Hippocampal formation (tissue), 2 donors: Measurements from ENCODE around the gene ZNF536.
"Not testable (repeated sequence)": the region's sequence is repeated elsewhere in the genome, so short reads cannot be mapped to it uniquely, and the experiment has no call there.

Experiments used
- DNase-seq, 2 donors: peaks; one replicate each; lab custom pipeline; 2025; lab: John Stamatoyannopoulos, UW

ZNF536 gene

DNA sequence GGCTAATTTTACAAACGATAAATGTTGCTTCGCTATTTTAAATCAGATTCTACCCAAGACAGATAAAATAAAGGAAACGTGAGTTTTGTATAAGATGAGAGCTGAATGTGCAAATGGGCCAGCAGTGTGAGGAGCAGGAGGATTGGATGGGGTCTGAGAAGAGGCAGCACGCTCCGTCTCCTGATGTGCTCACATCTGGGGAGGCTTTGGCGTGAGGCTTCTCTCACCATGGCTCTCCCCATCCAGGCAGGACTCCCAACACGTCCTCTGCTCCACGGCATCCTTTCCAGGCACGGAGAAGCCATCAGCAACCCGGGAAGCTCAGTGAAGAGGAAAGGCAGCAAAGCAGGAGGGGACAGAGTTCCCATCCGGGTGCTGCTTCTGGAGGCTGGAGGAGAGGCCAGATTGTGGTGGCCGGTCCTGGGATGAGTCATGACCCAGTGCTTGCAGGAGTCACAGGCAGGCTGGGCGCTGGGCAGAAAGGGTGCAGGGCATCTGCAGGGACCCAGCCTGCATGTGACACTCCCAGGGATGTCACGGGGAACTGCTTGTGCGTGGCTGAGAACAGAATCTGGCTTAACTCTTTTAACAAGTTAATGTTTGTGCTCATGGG is 47.5 kb downstream of the ZNF536 start:
- peak in 1 of 2 donors; percentile 36 for DNase-seq

- DNase-seq = no peak
These were observed 48.1 kb downstream of the ZNF536 start for GRCh38 chr19:30420316-30420715.

DNA sequence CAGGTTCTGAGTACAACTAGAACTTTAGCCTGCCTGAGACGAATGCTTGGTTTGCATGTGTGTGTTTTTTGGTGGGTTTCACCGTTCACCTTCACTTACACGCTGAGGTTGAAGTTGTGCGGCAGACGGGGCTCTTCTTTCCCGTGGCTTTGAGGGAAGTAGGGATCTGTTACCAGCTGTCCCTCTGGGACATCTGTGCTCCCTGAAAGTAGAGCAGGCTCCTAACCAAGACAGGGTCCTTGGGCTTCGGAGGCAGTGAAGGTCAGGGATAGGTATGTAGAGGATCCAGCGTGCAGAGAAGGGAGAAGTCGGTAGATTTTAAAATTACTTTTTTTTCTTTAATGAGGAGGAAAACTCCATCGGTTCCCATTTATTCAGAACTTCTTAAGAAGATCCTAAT is 48.7 kb downstream of the ZNF536 start:
- DNase-seq = no peak

DNA sequence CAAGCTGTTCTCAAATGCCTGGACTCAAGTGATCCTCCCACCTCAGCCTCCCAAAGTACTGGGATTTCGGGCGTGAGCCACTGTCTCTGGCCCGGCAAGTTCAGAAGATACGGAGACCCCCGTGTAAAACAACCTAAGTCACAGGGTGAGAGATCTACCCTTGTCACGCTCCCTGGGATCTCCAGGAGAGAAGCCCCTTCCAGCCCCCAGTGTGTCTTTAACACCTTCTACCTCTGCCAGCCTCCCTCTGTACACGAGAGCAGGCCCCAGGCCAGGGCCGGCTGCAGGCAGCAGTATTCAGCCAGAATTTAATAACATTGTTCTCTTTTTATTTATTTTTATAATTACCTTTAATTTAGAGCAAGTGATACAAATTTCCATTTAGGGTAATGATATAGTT is 49.4 kb downstream of the ZNF536 start:
- no peak for DNase-seq

DNA sequence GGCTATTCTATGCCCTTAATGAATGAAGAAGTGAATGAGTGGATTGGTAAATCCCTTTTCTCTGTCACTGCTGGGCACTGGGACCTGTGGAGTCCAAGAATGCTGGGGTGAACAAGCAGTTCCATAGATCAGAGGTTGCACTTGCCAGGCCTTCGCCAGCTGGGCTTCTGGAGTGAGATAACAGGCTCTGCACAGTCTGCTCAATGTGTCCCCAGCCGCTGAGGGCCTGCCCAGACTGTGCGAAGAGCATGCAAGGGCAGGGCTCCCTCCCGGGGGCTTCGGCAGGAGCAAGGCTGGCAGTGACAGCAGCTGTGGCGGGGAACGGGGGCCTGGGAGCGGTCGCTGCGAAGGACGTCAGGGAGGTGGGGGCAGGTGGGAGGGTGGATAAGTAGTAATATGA is 51.3 kb downstream of the ZNF536 start:
- DNase-seq = peak in 1 of 2 donors; percentile 17

GRCh38 chr19:30425885-30426838 is 54.0 kb downstream of the ZNF536 start:
- no peak for DNase-seq

- DNase-seq = no peak
These were observed 54.7 kb downstream of the ZNF536 start for GRCh38 chr19:30426864-30427263.

DNA sequence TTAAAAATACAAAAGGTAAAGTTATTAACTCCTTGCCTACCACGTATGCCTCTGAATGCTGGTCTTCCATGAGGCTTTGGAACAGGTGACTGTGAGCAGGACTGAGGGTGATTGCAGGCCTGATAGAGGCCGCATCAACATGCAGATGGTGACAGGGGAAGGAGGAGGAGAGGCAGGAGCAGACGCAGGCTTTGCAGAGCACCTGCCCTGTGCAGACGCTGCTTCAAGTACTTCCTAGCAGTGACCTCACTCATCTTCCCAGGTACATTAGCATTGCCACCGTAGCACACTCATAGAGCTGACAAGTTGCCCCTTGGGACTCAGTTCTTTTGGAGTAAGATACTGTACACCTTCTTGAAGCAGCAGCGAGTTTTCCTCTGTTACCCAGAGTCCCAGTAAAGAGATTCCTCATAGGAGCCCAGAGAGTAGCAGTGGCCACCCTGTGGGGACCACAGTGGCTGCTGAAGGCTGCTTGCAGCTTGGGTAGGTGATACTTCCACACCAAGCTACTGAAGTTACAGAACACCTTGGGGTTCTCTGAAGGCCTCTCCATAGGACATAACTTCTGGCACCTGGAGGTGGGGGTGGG is 56.0 kb downstream of the ZNF536 start:
- DNase-seq = no peak

- no peak for DNase-seq
These were observed 56.7 kb downstream of the ZNF536 start for GRCh38 chr19:30428844-30429243.

DNA sequence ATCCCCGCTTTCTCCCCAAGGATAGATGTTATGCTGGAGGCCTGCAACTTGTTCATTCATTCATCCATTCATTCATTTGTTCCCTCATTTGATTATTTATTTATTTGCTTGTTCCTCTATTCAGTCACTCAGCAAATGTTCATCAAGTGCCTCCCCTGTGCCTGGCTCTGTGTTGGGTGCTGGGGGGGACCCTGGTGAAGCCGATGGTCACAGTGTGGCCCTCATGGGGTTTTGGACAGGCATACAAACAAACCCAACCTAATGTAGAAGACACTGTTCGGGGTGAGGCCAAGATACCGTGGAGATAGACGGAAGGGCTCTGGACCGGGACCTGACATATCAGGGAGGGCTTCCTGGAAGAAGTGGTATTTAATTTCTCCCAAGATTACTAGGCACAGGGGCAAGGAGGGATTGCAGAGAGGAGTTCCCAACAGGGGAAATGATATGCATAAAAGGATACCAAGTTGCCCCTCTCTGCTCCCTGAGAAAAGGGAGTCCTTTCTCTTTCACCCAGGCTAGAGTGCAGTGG is 58.1 kb downstream of the ZNF536 start:
- DNase-seq = no peak

DNA sequence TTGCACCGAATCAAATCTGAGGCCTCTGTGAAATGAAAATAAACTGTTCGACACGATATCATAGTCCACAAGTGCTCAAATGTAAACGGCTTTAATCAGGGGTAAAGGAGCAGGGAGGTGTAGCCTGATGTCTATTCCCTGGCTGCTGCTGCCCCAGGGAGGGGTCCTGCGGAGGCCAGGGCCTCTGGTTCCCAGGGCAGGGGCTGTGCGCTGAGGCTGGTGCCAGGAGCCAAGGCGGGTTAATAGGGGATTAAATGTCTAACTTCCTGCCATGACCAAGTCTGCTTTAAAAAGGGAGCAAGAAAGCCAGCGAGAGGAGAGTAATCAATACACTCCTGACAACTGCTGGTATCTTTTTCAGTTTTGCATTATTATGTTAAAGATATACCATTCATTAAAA is 59.4 kb downstream of the ZNF536 start:
- DNase-seq = no peak

DNA sequence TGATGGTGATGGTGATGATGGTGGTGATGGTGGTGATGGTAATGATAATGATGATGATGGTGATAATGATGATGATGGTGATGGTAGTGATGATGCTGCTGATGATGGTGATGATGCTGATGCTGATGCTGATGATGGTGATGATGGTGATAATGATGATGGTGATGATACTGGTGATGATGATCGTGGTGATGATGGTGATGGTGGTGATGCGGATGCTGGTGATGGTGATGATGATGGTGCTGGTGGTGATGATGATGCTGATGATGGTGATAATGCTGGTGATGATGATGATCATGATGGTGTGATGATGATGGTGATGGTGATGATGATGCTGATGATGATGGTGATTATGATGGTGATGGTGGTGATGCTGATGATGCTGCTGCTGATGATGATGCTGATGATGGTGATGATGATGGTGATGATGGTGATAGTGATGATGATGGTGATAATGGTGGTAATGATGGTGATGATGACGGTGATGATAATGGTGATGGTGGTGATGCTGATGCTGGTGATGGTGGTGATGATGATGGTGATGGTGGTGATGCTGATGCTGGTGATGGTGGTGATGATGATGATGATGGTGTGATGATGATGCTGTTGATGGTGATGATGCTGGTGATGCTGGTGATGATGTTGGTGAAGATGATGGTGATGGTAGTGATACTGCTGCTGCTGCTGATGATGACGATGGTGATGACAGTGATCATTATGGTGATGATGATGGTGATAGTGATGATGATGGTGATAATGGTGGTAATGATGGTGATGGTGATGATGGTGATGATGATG is 62.8 kb downstream of the ZNF536 start:
- no peak for DNase-seq

DNA sequence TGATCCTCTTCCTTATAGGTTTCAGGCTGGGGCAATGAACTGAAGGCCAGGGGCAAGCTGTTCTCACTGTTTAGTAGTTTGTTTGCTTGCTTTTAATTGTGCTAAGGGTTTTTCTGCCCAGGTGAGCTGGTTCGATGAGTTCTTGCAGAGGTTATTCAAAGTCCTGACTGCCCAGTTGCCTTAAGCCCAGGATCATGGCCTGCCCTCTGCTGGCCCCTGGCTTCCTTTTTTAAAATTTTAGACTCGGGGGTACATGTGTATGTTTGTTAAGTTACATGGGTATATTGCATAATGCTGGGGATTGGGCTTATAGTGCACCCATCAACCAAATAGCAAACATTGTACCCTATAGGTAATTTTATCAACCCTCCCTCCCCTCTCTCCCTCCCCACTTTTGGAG is 65.7 kb downstream of the ZNF536 start:
- DNase-seq = no peak

- DNase-seq = no peak
These were observed 67.1 kb downstream of the ZNF536 start for GRCh38 chr19:30439310-30439709.

DNA sequence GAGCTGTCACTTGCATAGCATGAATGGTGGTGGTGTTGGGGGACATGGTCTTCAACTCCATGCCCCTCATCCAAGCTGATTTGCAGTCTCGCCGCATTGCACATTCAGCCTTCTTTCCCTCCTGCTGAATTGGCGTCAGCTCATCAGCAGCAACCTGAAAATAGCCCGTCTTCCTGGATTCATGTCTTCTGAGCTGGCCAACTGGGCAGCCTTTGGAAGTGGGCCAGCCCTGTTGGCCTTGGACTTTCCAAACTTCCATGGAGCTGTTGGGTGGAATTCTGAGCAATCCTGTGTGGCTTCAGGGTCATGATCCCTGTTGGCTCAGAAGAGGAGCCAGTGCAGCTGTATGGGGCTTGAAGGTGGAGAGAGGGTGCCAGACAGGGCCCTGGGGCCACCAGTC is 68.8 kb downstream of the ZNF536 start:
- no peak for DNase-seq

DNA sequence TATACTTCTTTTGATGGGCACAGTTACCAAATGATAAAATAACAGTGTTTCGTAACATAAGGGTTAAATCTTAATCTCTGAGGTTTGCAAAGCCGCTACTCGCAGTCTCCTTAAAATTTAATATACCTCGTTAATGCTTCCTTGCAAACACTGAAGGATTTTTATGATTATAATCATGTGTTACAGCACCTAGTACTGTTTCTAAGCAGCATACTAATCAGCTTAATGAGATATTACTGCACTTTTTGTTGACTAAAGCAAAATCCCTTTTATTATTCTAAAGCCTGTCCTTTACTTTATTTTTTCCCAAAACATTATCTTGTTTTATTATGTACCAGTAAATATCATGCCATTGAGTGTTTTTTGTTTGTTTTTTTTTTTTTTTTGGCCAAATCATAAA is 70.5 kb downstream of the ZNF536 start:
- no peak for DNase-seq

- no peak for DNase-seq
These were observed 71.5 kb downstream of the ZNF536 start for GRCh38 chr19:30443531-30444252.

- no peak for DNase-seq
These were observed 72.1 kb downstream of the ZNF536 start for GRCh38 chr19:30444253-30444671.

GRCh38 chr19:30444686-30445232 is 72.6 kb downstream of the ZNF536 start:
- no peak for DNase-seq

DNA sequence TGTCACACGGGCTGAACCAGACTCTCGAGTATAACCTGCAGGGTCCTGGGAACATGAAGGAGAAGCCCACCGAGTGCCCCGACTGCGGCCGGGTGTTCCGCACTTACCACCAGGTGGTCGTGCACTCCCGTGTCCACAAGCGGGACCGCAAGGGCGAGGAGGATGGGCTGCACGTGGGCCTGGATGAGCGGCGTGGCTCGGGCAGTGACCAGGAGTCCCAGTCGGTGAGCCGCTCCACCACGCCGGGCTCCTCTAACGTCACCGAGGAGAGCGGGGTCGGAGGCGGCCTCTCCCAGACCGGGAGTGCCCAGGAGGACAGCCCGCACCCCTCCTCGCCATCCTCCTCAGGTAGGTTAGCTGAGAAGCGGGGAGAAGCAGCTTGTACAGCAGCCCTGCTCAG is 73.2 kb downstream of the ZNF536 start:
- DNase-seq = no peak

GRCh38 chr19:30446120-30446519 is 73.9 kb downstream of the ZNF536 start:
- not testable (repeated sequence) for DNase-seq
